OCI-LY3 (cell line): ENCODE measurements around the gene OPCML.

Experiments used
- EZH2phosphoT487 ChIP-seq: fragments of 200-600 bp; shearing (Covaris generic); IDR thresholded peaks from 2 replicates; pipeline ENCODE4 v1.6.1; 2018; ENCODE audit warnings: antibody characterized with exemption, mixed run types, low read depth
- TF ChIP-seq, protein P1 (sequence below): fragments of 200-600, 300-600 bp; sonication (generic); IDR thresholded peaks from 2 replicates; pipeline ENCODE4 v1.5.1; 2014; ENCODE audit warnings: antibody characterized with exemption, low read length, low read depth

- TF ChIP-seq, protein P1, sequence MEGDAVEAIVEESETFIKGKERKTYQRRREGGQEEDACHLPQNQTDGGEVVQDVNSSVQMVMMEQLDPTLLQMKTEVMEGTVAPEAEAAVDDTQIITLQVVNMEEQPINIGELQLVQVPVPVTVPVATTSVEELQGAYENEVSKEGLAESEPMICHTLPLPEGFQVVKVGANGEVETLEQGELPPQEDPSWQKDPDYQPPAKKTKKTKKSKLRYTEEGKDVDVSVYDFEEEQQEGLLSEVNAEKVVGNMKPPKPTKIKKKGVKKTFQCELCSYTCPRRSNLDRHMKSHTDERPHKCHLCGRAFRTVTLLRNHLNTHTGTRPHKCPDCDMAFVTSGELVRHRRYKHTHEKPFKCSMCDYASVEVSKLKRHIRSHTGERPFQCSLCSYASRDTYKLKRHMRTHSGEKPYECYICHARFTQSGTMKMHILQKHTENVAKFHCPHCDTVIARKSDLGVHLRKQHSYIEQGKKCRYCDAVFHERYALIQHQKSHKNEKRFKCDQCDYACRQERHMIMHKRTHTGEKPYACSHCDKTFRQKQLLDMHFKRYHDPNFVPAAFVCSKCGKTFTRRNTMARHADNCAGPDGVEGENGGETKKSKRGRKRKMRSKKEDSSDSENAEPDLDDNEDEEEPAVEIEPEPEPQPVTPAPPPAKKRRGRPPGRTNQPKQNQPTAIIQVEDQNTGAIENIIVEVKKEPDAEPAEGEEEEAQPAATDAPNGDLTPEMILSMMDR: no peak
- no peak for TF ChIP-seq EZH2phosphoT487
Observed at GRCh38 chr11:133228471-133229329, 303.6 kb downstream of the OPCML start.
